GM18909 (cell line): ENCODE results near the gene CDKAL1.

Source experiments
- ATAC-seq: cut with Tn5 transposase; IDR thresholded peaks from one replicate; pipeline ENCODE4 v1.9.1; 2021; ENCODE audit warnings: mild to moderate bottlenecking; ENCODE audit not compliant: unreplicated experiment, poor library complexity

CDKAL1 gene

GRCh38 chr6:20853828-20854227 is 319.6 kb downstream of the CDKAL1 start:
- no peak for ATAC-seq

GRCh38 chr6:20856681-20857288 is 322.5 kb downstream of the CDKAL1 start:
- ATAC-seq: no peak

- no peak for ATAC-seq
Measured at GRCh38 chr6:20861481-20861880, 327.2 kb downstream of the CDKAL1 start.

GRCh38 chr6:20866036-20866435 is 331.8 kb downstream of the CDKAL1 start:
- ATAC-seq: no peak

GRCh38 chr6:20866935-20867703 is 332.9 kb downstream of the CDKAL1 start:
- ATAC-seq: no peak

GRCh38 chr6:20868397-20869096 is 334.3 kb downstream of the CDKAL1 start:
- ATAC-seq: no peak

- ATAC-seq: no peak
Measured at GRCh38 chr6:20870021-20870420, 335.8 kb downstream of the CDKAL1 start.

- no peak for ATAC-seq
Measured at GRCh38 chr6:20870493-20870892, 336.2 kb downstream of the CDKAL1 start.

- ATAC-seq: no peak
Measured at GRCh38 chr6:20873425-20874190, 339.4 kb downstream of the CDKAL1 start.

- no peak for ATAC-seq
Measured at GRCh38 chr6:20875369-20875963, 341.2 kb downstream of the CDKAL1 start.

GRCh38 chr6:20876036-20876435 is 341.8 kb downstream of the CDKAL1 start:
- ATAC-seq: no peak

- no peak for ATAC-seq
Measured at GRCh38 chr6:20876561-20876960, 342.3 kb downstream of the CDKAL1 start.

GRCh38 chr6:20877008-20877937 is 343.0 kb downstream of the CDKAL1 start:
- ATAC-seq: peak; percentile 98

GRCh38 chr6:20879121-20879520 is 344.9 kb downstream of the CDKAL1 start:
- ATAC-seq: no peak

- no peak for ATAC-seq
Measured at GRCh38 chr6:20879526-20879925, 345.3 kb downstream of the CDKAL1 start.

GRCh38 chr6:20881365-20881764 is 347.1 kb downstream of the CDKAL1 start:
- no peak for ATAC-seq

- no peak for ATAC-seq
Measured at GRCh38 chr6:20882014-20882413, 347.8 kb downstream of the CDKAL1 start.

- ATAC-seq: no peak
Measured at GRCh38 chr6:20885076-20885475, 350.8 kb downstream of the CDKAL1 start.

- no peak for ATAC-seq
Measured at GRCh38 chr6:20891161-20891560, 356.9 kb downstream of the CDKAL1 start.
